SW480 (cell line): ENCODE measurements around the gene RASEF.
"Not testable (repeated sequence)": the region's sequence is repeated elsewhere in the genome, so short reads cannot be mapped to it uniquely, and the experiment has no call there.

ENCODE experiments used
- DNase-seq: peaks from one replicate; pipeline ENCODE4 v3.0.0-alpha.2; 2016; ENCODE audit warnings: low spot score

Gene RASEF

GRCh38 chr9:82970359-82970758, 92.6 kb downstream of the RASEF start:
- no peak for DNase-seq

DNA sequence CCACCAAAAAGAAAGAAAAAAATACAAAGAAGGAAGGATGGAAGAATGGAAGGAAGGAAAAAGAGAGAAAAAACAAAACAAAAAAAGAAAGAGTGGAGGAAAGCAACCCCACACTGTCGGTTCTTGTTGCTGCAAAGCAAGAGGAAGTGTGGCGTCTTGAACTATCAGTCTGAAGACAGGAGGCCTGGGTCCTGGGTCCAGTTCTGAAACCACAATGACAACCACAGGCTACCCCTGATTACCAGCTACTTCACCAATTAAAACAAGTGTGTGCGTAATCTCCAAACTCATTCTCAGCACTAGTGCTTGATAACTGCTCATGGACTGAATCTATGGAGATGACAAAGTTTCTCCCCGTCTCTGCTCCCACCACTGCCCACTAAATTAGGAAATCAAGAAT, 93.7 kb downstream of the RASEF start:
- DNase-seq = no peak

DNA sequence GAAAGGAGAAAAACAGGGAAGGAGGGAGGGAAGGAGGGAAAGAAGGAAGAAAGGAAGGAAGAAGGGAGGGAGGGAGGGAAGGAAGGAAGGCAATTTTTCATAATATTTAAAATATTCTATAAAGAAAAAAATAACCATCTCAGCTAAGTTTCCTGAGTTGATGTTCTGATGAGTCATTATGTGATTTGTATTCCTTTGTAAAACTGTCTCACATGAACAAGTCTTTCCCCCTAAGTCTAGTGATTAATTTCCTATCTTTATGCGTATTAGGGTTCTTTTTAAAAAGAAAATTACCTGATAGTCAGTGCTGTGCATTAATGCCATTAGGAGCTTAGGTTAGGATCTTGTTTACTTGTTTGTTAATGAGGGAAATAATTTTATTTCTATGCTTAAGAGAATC, 94.1 kb downstream of the RASEF start:
- no peak for DNase-seq

- no peak for DNase-seq
Measured at GRCh38 chr9:82968388-82968787, 94.6 kb downstream of the RASEF start.

GRCh38 chr9:82961504-82962125, 101.3 kb downstream of the RASEF start:
- peak; percentile 68 for DNase-seq

- DNase-seq = no peak
Measured at GRCh38 chr9:82957529-82958379, 105.2 kb downstream of the RASEF start.

GRCh38 chr9:82949203-82949602, 113.7 kb downstream of the RASEF start:
- DNase-seq = no peak

DNA sequence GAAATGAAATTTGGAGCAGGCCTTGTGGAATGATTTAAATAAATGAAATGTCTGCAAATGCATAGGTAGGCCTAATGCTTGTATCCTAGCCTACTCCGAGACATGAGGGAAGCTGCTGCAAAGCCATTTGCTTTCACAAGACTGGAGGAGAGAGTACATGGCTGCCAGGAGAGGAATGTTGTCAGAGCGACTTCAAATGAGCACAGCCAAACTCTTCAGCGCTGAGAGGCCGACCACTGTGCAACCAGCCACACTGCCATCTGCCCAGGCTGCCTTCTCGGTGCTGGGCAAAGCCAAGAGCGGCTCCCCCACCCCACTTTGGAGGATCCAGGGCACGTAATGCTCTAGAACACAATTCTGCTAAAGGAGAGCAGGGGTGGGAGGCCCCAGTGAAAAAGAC, 122.6 kb downstream of the RASEF start:
- DNase-seq = no peak

DNA sequence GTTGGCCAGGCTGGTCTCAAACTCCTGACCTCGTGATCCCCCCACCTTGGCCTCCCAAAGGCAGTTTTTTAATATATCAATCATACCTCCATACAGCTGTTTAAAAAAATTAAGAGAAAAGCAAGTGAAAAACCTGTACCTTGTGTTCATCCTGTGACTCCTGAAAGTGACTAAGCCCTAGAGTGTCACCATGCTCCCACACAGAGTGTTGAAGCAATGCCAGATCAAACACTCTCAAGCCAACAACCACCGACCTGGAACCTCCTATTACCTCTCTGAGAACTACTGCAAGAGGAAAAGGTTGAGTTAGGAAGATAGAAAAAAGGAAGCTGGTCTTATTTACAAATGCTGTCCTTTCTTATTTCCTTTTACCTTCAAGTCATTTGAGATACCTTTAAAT, 123.5 kb downstream of the RASEF start:
- DNase-seq = no peak

DNA sequence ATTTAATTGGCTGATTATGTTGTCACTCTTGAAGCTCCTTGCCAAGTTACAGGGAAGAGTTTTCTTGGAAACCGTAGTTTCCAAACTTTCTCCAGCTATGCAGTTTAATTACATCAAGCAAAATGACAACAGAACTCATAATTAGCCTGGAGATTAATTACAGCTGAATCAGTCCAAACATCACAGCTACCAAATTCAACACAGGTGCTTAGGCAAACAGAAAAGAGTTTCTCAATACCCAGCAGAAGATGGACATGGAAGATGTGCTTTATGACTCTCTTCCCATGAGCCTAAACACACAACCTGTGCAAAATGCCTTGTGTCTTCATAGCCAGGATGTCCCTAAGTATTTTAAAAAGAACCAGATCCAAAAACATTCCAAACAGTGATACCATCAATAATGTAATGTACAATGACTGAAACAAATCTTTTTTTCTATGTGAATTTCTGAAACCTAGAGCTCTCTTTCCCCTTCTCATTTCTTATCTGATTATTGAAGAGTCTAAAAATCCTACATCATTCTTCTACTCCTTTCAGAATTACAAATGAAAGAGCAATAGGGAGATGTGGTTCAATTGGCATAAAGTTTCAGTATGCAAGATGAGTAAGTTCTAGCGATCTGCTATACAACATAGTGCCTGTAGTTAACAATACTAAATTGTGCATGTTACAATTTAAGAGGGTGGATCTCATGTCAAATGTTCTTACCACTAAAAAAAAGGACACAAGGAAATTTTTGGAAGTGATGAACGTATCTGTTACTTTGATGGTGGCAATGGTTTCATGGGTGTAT, 124.3 kb downstream of the RASEF start:
- DNase-seq = no peak

DNA sequence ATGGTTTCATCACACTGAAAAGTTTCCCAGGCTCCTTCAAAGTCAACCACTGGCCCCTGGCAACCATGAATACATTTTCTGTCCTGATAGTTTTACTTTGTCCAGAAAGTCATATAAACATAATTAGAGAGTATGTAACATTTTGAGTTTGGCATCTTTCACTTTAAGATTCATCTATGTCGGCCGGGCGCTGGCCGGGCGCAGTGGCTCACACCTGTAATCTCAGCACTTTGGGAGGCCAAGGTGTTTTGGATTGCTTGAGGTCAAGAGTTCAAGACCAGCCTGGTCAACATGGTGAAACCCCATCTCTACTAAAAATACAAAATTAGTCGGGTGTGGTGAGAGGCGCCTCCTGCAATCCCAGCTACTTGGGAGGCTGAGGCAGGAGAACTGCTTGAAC, 126.4 kb downstream of the RASEF start:
- not testable (repeated sequence) for DNase-seq

GRCh38 chr9:82934949-82935348, 128.0 kb downstream of the RASEF start:
- peak; percentile 9 for DNase-seq

DNA sequence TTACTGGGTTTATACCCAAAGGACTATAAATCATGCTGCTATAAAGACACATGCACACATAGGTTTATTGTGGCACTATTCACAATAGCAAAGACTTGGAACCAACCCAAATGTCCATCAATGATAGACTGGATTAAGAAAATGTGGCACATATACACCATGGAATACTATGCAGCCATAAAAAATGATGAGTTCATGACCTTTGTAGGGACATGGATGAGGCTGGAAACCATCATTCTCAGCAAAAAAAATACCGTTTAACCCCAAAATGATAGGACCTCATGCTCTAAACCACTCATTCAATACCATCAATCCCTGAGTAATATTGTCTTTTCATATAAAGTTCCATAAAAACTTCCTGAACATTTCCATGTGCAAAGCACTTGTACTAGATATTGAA, 128.9 kb downstream of the RASEF start:
- not testable (repeated sequence) for DNase-seq

DNA sequence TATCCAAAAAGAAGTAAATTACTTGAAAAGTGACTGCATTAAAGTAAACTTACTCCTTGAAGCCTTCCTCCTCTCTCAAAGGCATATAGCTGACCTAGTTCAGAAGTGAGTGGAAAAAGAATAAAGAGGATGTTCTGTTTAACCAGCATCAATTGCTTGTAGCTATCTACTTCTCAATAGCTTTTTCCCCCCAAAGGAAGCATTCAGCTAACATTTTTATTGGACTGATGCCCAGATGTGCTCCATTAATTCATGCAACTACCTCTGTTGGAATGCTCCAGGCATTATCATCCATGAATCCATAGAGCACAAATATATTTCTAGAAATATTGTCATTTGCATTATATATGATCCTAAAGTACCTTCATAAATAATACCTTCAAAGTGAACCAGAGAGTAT, 132.8 kb downstream of the RASEF start:
- DNase-seq = no peak
